ENCODE results near the gene TMEM109.
A peak's percentile ranks its signal among the peaks of the same experiment; 100 is the strongest.
"Not testable (repeated sequence)": the region's sequence is repeated elsewhere in the genome, so short reads cannot be mapped to it uniquely, and the experiment has no call there.

TMEM109 gene

GRCh38 chr11:60879104-60879503 is 34.9 kb upstream of the TMEM109 start:
- no peak for DNase-seq

- DNase-seq = no peak
Observed at GRCh38 chr11:60879971-60880588, 33.9 kb upstream of the TMEM109 start.

- DNase-seq = no peak
Observed at GRCh38 chr11:60880643-60881282, 33.2 kb upstream of the TMEM109 start.

GRCh38 chr11:60887556-60887955 is 26.4 kb upstream of the TMEM109 start:
- no peak for DNase-seq

GRCh38 chr11:60889869-60890311 is 24.1 kb upstream of the TMEM109 start:
- no peak for DNase-seq

GRCh38 chr11:60890696-60891095 is 23.3 kb upstream of the TMEM109 start:
- DNase-seq = no peak

GRCh38 chr11:60891103-60891741 is 22.7 kb upstream of the TMEM109 start:
- DNase-seq = no peak

GRCh38 chr11:60895687-60896086 is 18.3 kb upstream of the TMEM109 start:
- no peak for DNase-seq

GRCh38 chr11:60897496-60897895 is 16.5 kb upstream of the TMEM109 start:
- DNase-seq = no peak

GRCh38 chr11:60899046-60899936 is 14.7 kb upstream of the TMEM109 start:
- no peak for DNase-seq

GRCh38 chr11:60899977-60900376 is 14.0 kb upstream of the TMEM109 start:
- DNase-seq = no peak

GRCh38 chr11:60900673-60901404 is 13.1 kb upstream of the TMEM109 start:
- no peak for DNase-seq

- no peak for DNase-seq
Observed at GRCh38 chr11:60902625-60903024, 11.3 kb upstream of the TMEM109 start.

GRCh38 chr11:60905047-60905446 is 8.9 kb upstream of the TMEM109 start:
- no peak for DNase-seq

- DNase-seq = no peak
Observed at GRCh38 chr11:60905551-60906113, 8.3 kb upstream of the TMEM109 start.

- DNase-seq = peak; percentile 99
Observed at GRCh38 chr11:60906132-60906972, 7.6 kb upstream of the TMEM109 start, which contains the start of gene PRPF19. Gene PRPF19, minus strand, starts transcription at chr11:60906585. Its CDS starts 203 bp downstream, at chr11:60906382.

GRCh38 chr11:60908803-60909202 is 5.2 kb upstream of the TMEM109 start:
- no peak for DNase-seq

GRCh38 chr11:60909680-60910280 is 4.2 kb upstream of the TMEM109 start:
- DNase-seq = not testable (repeated sequence)

- no peak for DNase-seq
Observed at GRCh38 chr11:60910281-60910687, 3.7 kb upstream of the TMEM109 start.

GRCh38 chr11:60910711-60911380 is 3.1 kb upstream of the TMEM109 start:
- no peak for DNase-seq

Data from effector CD8-positive, alpha-beta T cell (primary cell).